ENCODE measurements around the gene SEPTIN3. TPM values are rescaled to one million over a fixed set of nuclear protein-coding genes. Genes with fewer than 3 reads are reported as not detected.
"Not testable (repeated sequence)": the region's sequence is repeated elsewhere in the genome, so short reads cannot be mapped to it uniquely, and the experiment has no call there.

The SEPTIN3 gene
- total and polyA plus RNA-seq, 9 donors: 0.67 to 2.0 (median 0.89) TPM

GRCh38 chr22:41939981-41940831 is 29.0 kb upstream of the SEPTIN3 start:
- no peaks in the 10 kb centered on the region for H3K9me3 ChIP-seq (replicated peaks; ENCODE audit: control insufficient read depth, low read depth, low read length)
- 86% methylated on average over 9 of the region's 13 CpGs for WGBS (ENCODE audit: insufficient coverage)
- H3K4me3 ChIP-seq (ENCODE audit: low read length): no peak overlapping the region
- no peak overlapping the region for H3K27ac ChIP-seq (ENCODE audit: low read length)
- DNase-seq: no peak
- H3K36me3 ChIP-seq (ENCODE audit: control insufficient read depth, insufficient read depth, low read length): peaks cover 16% of the 10 kb centered on the region
- H3K27me3 ChIP-seq (ENCODE audit: control insufficient read depth, insufficient read depth, low read length): no peaks in the 10 kb centered on the region
- H3K4me1 ChIP-seq (ENCODE audit: control insufficient read depth, insufficient read depth, low read length): peaks cover 20% of the 10 kb centered on the region

- peaks cover 16% of the 10 kb centered on the region for H3K36me3 ChIP-seq (ENCODE audit: control insufficient read depth, insufficient read depth, low read length)
- no peak overlapping the region for H3K27ac ChIP-seq (ENCODE audit: low read length)
- H3K4me1 ChIP-seq (ENCODE audit: control insufficient read depth, insufficient read depth, low read length): peaks cover 27% of the 10 kb centered on the region
- no peaks in the 10 kb centered on the region for H3K27me3 ChIP-seq (ENCODE audit: control insufficient read depth, insufficient read depth, low read length)
- H3K9me3 ChIP-seq (replicated peaks; ENCODE audit: control insufficient read depth, low read depth, low read length): no peaks in the 10 kb centered on the region
- no peak overlapping the region for H3K4me3 ChIP-seq (ENCODE audit: low read length)
- 51% methylated on average over 13 of the region's 13 CpGs for WGBS (ENCODE audit: insufficient coverage)
- peak; percentile 84 for DNase-seq
These were observed 28.1 kb upstream of the SEPTIN3 start for GRCh38 chr22:41940832-41941765.

GRCh38 chr22:41943661-41944209 is 25.5 kb upstream of the SEPTIN3 start:
- H3K4me1 ChIP-seq (ENCODE audit: control insufficient read depth, insufficient read depth, low read length): peaks cover 33% of the 10 kb centered on the region

GRCh38 chr22:41946629-41947423 is 22.4 kb upstream of the SEPTIN3 start, which contains the start of gene CENPM:
Gene CENPM, minus strand, starts transcription at chr22:41947152. Its CDS starts 76 bp downstream, at chr22:41947076.
- Histone ChIP-seq H3K36me3 (ENCODE audit: control insufficient read depth, insufficient read depth, low read length) (peaks cover 7% of the 10 kb centered on the region), H3K4me3 (ENCODE audit: low read length) (peak within 1 kb of the TSS; percentile 78), H3K27ac (ENCODE audit: low read length) (peak within 1 kb of the TSS; percentile 77), H3K9me3 (replicated peaks; ENCODE audit: control insufficient read depth, low read depth, low read length) (no peaks in the 10 kb centered on the region), H3K4me1 (ENCODE audit: control insufficient read depth, insufficient read depth, low read length) (peaks cover 17% of the 10 kb centered on the region), H3K27me3 (ENCODE audit: control insufficient read depth, insufficient read depth, low read length) (no peaks in the 10 kb centered on the region)
- under 1% methylated on average over 52 of the region's 56 CpGs for WGBS (ENCODE audit: insufficient coverage)
- DNase-seq: peak; percentile 98

More at GRCh38 chr22:41943661-41944209, 25.5 kb upstream of the SEPTIN3 start:
- H3K27ac ChIP-seq (ENCODE audit: low read length): no peak overlapping the region
- H3K36me3 ChIP-seq (ENCODE audit: control insufficient read depth, insufficient read depth, low read length): peaks cover 12% of the 10 kb centered on the region
- no peaks in the 10 kb centered on the region for H3K27me3 ChIP-seq (ENCODE audit: control insufficient read depth, insufficient read depth, low read length)
- WGBS (ENCODE audit: insufficient coverage): 74% methylated on average over 4 of the region's 9 CpGs
- DNase-seq: no peak
- no peaks in the 10 kb centered on the region for H3K9me3 ChIP-seq (replicated peaks; ENCODE audit: control insufficient read depth, low read depth, low read length)
- no peak overlapping the region for H3K4me3 ChIP-seq (ENCODE audit: low read length)

- WGBS (ENCODE audit: insufficient coverage): 46% methylated on average over 10 of the region's 21 CpGs
- Histone ChIP-seq H3K27me3 (ENCODE audit: control insufficient read depth, insufficient read depth, low read length) (no peaks in the 10 kb centered on the region), H3K4me3 (ENCODE audit: low read length) (peak overlapping the region; percentile 78), H3K36me3 (ENCODE audit: control insufficient read depth, insufficient read depth, low read length) (peaks cover 2% of the 10 kb centered on the region), H3K9me3 (replicated peaks; ENCODE audit: control insufficient read depth, low read depth, low read length) (no peaks in the 10 kb centered on the region), H3K27ac (ENCODE audit: low read length) (peak overlapping the region; percentile 77), H3K4me1 (ENCODE audit: control insufficient read depth, insufficient read depth, low read length) (peaks cover 17% of the 10 kb centered on the region)
- no peak for DNase-seq
These were observed 21.7 kb upstream of the SEPTIN3 start for GRCh38 chr22:41947424-41948080.

GRCh38 chr22:41948142-41948541 is 21.1 kb upstream of the SEPTIN3 start:
- Histone ChIP-seq H3K36me3 (ENCODE audit: control insufficient read depth, insufficient read depth, low read length) (peaks cover 2% of the 10 kb centered on the region), H3K27ac (ENCODE audit: low read length) (no peak overlapping the region), H3K27me3 (ENCODE audit: control insufficient read depth, insufficient read depth, low read length) (no peaks in the 10 kb centered on the region), H3K9me3 (replicated peaks; ENCODE audit: control insufficient read depth, low read depth, low read length) (no peaks in the 10 kb centered on the region), H3K4me3 (ENCODE audit: low read length) (no peak overlapping the region), H3K4me1 (ENCODE audit: control insufficient read depth, insufficient read depth, low read length) (peaks cover 17% of the 10 kb centered on the region)
- no CpG with 5 or more reads among the region's 2 CpGs for WGBS (ENCODE audit: insufficient coverage)
- no peak for DNase-seq

- peaks cover 17% of the 10 kb centered on the region for H3K4me1 ChIP-seq (ENCODE audit: control insufficient read depth, insufficient read depth, low read length)
- H3K9me3 ChIP-seq (replicated peaks; ENCODE audit: control insufficient read depth, low read depth, low read length); H3K27me3 ChIP-seq (ENCODE audit: control insufficient read depth, insufficient read depth, low read length); H3K36me3 ChIP-seq (ENCODE audit: control insufficient read depth, insufficient read depth, low read length); H3K4me3 ChIP-seq (ENCODE audit: low read length); DNase-seq; H3K27ac ChIP-seq (ENCODE audit: low read length): not testable (repeated sequence)
- WGBS (ENCODE audit: insufficient coverage): no CpG with 5 or more reads among the region's 8 CpGs
These were observed 20.3 kb upstream of the SEPTIN3 start for GRCh38 chr22:41948928-41949296.

- Histone ChIP-seq H3K9me3 (replicated peaks; ENCODE audit: control insufficient read depth, low read depth, low read length) (no peaks in the 10 kb centered on the region), H3K36me3 (ENCODE audit: control insufficient read depth, insufficient read depth, low read length) (no peaks in the 10 kb centered on the region), H3K4me3 (ENCODE audit: low read length) (no peak overlapping the region), H3K27ac (ENCODE audit: low read length) (no peak overlapping the region), H3K4me1 (ENCODE audit: control insufficient read depth, insufficient read depth, low read length) (peaks cover 17% of the 10 kb centered on the region), H3K27me3 (ENCODE audit: control insufficient read depth, insufficient read depth, low read length) (no peaks in the 10 kb centered on the region)
- 62% methylated on average over 6 of the region's 7 CpGs for WGBS (ENCODE audit: insufficient coverage)
- no peak for DNase-seq
These were observed 19.8 kb upstream of the SEPTIN3 start for GRCh38 chr22:41949297-41949965.

All from muscle of leg (tissue), 11 donors.